ENCODE results near the gene ZNF175.

- TF ChIP-seq XRCC5 (IDR thresholded peaks at IDR 0.05; ENCODE audit: low read depth, low read length) (no peak), CBX1 (IDR thresholded peaks at IDR 0.05; ENCODE audit: low read depth) (no peak), CHD7 (IDR thresholded peaks at IDR 0.05; ENCODE audit: low read depth, low read length) (no peak), DPF2 (IDR thresholded peaks at IDR 0.05) (no peak), ZFX (CRISPR knock-in tag; IDR thresholded peaks at IDR 0.05) (no peak)
Observed at GRCh38 chr19:51567583-51567982, 3.5 kb upstream of the ZNF175 start.

Data from K562 (cell line).